Tongue (tissue), 1 donor: ENCODE data around the gene ECHDC3. TPM values are rescaled to one million over a fixed set of nuclear protein-coding genes. Genes with fewer than 3 reads are reported as not detected.

Source experiments
- total RNA-seq: library from RNA; depleted of rRNA; stranded (reverse); fragments of >200 nt; gene quantifications from one replicate; pipeline ENCODE4 v1.2.3, GENCODE V29; 2014

Gene ECHDC3
- total RNA-seq, 1 donor from 2014 or later: 28.4 TPM

Other genes starting within 250 kb of the ECHDC3 start
- gene USP6NL, start 130.7 kb upstream of the ECHDC3 start, total RNA-seq: 15.4 TPM
- 8.6 TPM for gene PROSER2, start 81.0 kb downstream of the ECHDC3 start, total RNA-seq